ENCODE measurements around the gene ARHGAP27.
A peak's percentile ranks its signal among the peaks of the same experiment; 100 is the strongest.

The ARHGAP27 gene

DNA sequence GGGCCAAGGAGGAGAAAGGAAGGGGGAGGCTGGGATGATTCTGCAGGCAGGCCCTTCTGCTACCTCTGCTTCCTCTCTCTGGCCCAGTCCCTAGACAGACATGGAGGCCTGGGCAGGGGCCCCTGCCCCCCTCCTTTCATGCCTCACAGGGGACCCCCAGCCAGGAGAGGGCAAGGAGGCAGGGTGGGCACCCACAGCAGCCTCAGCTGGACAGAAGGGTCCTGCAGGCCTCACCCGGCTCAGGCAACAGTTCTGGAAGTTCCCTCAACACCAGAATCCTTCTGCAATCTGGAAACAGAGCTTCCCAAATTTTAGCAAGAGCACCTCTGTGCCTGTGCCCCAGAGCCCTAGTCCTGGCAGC lies 8.7 kb downstream of the ARHGAP27 start:
- no peak for DNase-seq

DNA sequence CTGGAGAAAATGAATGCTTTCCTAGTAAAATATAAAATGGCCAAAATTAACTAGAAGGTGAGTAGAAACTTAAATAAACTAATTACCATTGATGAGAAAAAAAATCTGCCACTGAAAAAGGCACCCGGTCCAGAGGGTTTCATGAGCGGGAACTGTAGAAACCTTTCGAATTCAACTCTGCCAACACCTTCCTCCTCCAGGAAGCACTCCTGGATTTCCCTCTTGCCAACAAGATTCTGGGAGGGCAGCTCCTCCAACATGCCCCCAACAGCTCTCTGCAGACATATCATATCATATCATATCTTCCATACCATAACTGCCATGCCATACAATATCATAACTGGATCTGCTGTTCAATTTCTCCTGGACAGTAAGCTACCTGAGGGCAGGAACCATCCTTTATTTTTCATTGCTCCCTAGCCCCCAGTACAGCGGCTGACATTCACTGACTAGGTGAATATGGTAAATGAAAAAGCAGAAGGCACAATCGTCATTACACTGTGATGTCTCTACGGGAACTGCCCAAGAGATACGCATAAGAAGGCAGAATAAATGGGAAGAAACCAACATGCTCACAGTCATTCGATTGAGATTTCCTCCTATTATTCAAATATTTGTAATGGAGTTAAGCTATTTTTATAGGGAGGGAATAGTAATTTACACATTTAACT lies 9.2 kb downstream of the ARHGAP27 start:
- peaks cover 7% of the 10 kb centered on the region for H3K4me1 ChIP-seq (ENCODE audit: control insufficient read depth, insufficient read depth, low read length, poor library complexity, severe bottlenecking)
- H3K36me3 ChIP-seq (ENCODE audit: control insufficient read depth, insufficient read depth, low read length) = no peaks in the 10 kb centered on the region
- no peaks in the 10 kb centered on the region for H3K9me3 ChIP-seq (ENCODE audit: control insufficient read depth, low read length)
- no peak for DNase-seq
- no peaks in the 10 kb centered on the region for H3K27me3 ChIP-seq (replicated peaks; ENCODE audit: control insufficient read depth, insufficient read depth, low read length, poor library complexity, severe bottlenecking)
- H3K27ac ChIP-seq (ENCODE audit: insufficient read depth, low read length, poor library complexity, severe bottlenecking) = no peak overlapping the region
- no peak overlapping the region for H3K4me3 ChIP-seq (ENCODE audit: insufficient read depth, low read depth, low read length, poor library complexity, severe bottlenecking)

More for the DNA sequence above, 8.7 kb downstream of the ARHGAP27 start:
- H3K27ac ChIP-seq (ENCODE audit: insufficient read depth, low read length, poor library complexity, severe bottlenecking) = no peak overlapping the region
- no peaks in the 10 kb centered on the region for H3K36me3 ChIP-seq (ENCODE audit: control insufficient read depth, insufficient read depth, low read length)
- no peaks in the 10 kb centered on the region for H3K27me3 ChIP-seq (replicated peaks; ENCODE audit: control insufficient read depth, insufficient read depth, low read length, poor library complexity, severe bottlenecking)
- H3K4me1 ChIP-seq (ENCODE audit: control insufficient read depth, insufficient read depth, low read length, poor library complexity, severe bottlenecking) = peaks cover 9% of the 10 kb centered on the region
- no peaks in the 10 kb centered on the region for H3K9me3 ChIP-seq (ENCODE audit: control insufficient read depth, low read length)
- H3K4me3 ChIP-seq (ENCODE audit: insufficient read depth, low read depth, low read length, poor library complexity, severe bottlenecking) = no peak overlapping the region

DNA sequence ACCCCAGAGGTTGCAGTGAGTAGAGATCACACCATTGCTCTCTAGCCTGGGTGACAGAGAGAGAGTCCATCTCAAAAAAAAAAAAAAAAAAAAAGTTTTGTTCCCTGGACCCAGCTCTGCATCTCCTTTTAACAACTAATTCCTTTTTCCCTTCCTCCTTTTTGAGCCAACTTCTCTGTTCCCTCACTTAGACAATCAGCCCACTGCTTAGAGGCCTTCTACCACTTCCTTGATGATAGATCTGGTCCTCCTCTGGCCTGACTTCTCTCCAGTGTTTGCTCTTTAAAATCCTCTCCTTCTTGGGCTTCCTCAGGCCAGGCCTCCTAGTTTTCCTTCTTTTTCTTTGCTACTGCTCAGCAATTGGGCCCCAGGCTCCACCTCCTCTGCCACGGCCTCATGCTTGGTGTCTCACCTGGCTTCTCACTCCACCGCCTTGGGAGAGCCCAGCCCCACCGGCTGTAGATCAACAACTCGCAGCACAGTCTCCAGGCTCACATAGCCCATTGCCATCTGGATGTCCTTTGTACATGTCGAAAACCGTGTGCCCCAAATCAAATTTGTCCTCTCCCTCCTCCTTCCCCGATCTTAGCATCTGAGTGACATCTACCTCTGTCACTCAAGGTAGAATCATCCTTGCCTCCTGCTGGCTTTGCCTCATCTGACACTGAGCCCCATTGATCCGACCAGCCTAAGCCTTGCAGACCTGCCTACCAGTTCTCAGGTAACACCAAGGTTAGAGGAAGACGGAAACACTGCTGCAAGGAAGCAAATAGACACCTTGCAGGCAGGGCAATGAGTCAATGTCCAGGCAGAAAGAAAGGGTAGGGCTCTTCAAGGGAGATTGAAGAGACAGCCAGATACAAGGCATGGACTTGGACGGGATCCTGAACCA lies 17.4 kb downstream of the ARHGAP27 start:
- Histone ChIP-seq H3K4me1 (ENCODE audit: control insufficient read depth, insufficient read depth, low read length, poor library complexity, severe bottlenecking) (peaks cover 9% of the 10 kb centered on the region), H3K27ac (ENCODE audit: insufficient read depth, low read length, poor library complexity, severe bottlenecking) (no peak overlapping the region), H3K27me3 (replicated peaks; ENCODE audit: control insufficient read depth, insufficient read depth, low read length, poor library complexity, severe bottlenecking) (no peaks in the 10 kb centered on the region), H3K4me3 (ENCODE audit: insufficient read depth, low read depth, low read length, poor library complexity, severe bottlenecking) (no peak overlapping the region), H3K36me3 (ENCODE audit: control insufficient read depth, insufficient read depth, low read length) (no peaks in the 10 kb centered on the region), H3K9me3 (ENCODE audit: control insufficient read depth, low read length) (no peaks in the 10 kb centered on the region)
- no peak for DNase-seq

DNA sequence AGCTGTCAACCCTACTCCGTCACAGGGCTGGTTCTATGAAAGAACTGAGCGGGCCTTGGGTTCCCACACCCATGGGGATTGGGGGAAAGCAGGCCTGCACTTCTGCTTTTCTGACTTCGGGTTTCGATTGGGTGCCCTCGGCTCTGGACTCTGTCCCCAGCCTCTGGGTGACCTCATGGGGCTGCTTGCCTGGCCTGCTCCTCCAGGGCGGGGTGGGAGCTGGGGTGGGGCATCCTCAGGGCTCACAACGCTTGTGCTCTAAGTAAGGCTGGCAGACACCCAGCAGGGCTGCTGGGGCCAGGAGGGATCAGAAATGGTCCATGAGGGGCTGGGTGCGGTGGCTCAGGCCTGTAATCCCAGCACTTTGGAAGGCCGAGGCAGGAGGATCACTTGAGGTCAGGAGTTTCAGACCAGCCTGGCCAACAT lies 19.2 kb downstream of the ARHGAP27 start:
- no peak for DNase-seq
- Histone ChIP-seq H3K27me3 (replicated peaks; ENCODE audit: control insufficient read depth, insufficient read depth, low read length, poor library complexity, severe bottlenecking) (no peaks in the 10 kb centered on the region), H3K27ac (ENCODE audit: insufficient read depth, low read length, poor library complexity, severe bottlenecking) (no peak overlapping the region), H3K4me1 (ENCODE audit: control insufficient read depth, insufficient read depth, low read length, poor library complexity, severe bottlenecking) (peaks cover 17% of the 10 kb centered on the region), H3K9me3 (ENCODE audit: control insufficient read depth, low read length) (no peaks in the 10 kb centered on the region), H3K4me3 (ENCODE audit: insufficient read depth, low read depth, low read length, poor library complexity, severe bottlenecking) (no peak overlapping the region), H3K36me3 (ENCODE audit: control insufficient read depth, insufficient read depth, low read length) (no peaks in the 10 kb centered on the region)

DNA sequence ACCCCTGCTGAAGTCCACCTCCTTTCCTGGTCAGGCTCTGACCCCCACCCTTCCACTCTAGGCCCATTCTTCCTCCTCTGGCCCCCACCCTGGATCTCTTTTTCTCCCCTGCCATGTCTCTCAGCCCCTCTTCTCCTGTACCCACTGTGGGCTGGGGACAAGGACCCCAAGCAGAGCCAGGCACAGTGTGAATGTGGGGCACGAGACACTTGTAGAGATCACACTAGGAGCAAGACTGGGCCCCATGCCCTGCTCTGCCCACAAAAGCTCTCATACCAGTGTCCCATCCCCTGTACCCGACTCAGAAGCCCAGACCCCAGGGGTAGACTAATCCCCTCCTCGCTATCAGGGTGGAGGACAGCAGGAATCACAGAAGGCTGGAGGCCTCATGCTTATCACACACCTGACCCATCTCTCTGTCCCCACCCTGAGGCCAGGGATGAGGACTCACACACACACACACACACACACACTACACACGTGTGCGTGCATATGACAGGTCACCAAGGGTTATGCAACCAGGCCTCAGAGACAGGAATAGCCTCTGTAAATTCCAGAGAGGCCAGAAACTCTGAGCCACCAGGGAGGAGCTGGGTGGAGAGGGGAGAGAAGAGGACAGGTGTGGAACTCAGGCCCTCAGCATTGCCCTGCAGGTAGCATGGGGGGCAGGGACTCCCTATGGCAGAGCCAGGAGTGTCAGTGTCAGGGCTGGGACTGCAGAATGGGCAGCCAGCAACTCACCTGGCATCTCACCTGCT lies 21.1 kb downstream of the ARHGAP27 start:
- Histone ChIP-seq H3K4me1 (ENCODE audit: control insufficient read depth, insufficient read depth, low read length, poor library complexity, severe bottlenecking) (peaks cover 23% of the 10 kb centered on the region), H3K9me3 (ENCODE audit: control insufficient read depth, low read length) (no peaks in the 10 kb centered on the region), H3K36me3 (ENCODE audit: control insufficient read depth, insufficient read depth, low read length) (no peaks in the 10 kb centered on the region), H3K27me3 (replicated peaks; ENCODE audit: control insufficient read depth, insufficient read depth, low read length, poor library complexity, severe bottlenecking) (no peaks in the 10 kb centered on the region), H3K27ac (ENCODE audit: insufficient read depth, low read length, poor library complexity, severe bottlenecking) (peak overlapping the region; percentile 90), H3K4me3 (ENCODE audit: insufficient read depth, low read depth, low read length, poor library complexity, severe bottlenecking) (peak overlapping the region; percentile 90)
- no peak for DNase-seq

DNA sequence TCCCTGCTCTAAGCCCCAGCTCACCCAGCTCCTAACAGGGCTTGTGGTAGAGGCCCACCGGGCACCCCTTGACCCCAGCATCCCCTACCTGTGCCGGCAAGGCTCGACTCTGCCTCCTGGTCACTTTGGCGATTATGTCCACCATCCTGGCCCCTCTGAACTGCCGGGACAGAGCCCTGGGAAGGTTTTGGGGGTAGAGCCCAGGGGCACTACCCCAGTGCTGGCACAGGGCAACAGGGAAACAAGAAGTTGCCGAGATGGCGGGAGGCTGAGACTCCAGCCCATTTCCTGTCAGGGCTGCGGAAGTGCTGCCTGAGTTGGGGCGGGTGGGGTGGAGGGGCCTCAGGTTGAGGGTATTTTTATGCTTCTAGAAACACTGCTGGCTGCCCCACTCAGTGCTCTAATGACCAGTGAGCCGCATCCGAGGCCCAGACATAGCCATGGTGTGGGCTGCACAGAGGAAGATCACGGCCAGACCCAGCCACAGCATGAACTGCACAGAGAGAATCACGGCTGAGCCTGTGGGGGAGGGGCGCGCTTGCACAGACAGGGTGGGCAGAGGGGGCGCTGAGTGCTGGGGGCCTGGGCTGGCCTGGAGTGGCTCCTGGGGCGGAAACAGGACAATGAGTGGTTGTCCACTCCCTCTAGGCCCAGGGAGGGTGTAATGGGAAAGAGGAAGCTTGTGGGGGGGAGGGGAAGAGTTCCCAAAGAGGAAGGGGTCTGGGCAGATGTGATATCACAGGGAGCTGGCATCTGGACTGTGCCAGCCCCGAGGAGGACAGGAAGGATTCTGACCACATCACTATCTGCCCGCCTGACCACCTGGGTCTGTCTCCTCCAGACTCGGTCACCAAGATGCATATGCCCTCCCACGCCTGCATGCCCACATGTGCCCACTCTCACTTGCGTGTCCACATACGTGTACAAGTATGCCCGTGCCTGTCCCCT lies 22.3 kb downstream of the ARHGAP27 start:
- Histone ChIP-seq H3K4me3 (ENCODE audit: insufficient read depth, low read depth, low read length, poor library complexity, severe bottlenecking) (peak overlapping the region; percentile 90), H3K9me3 (ENCODE audit: control insufficient read depth, low read length) (no peaks in the 10 kb centered on the region), H3K27ac (ENCODE audit: insufficient read depth, low read length, poor library complexity, severe bottlenecking) (peak overlapping the region; percentile 90), H3K4me1 (ENCODE audit: control insufficient read depth, insufficient read depth, low read length, poor library complexity, severe bottlenecking) (peaks cover 23% of the 10 kb centered on the region), H3K36me3 (ENCODE audit: control insufficient read depth, insufficient read depth, low read length) (peaks cover 4% of the 10 kb centered on the region), H3K27me3 (replicated peaks; ENCODE audit: control insufficient read depth, insufficient read depth, low read length, poor library complexity, severe bottlenecking) (no peaks in the 10 kb centered on the region)
- peak in 2 of 3 donors; percentile 32 to 39 for DNase-seq

DNA sequence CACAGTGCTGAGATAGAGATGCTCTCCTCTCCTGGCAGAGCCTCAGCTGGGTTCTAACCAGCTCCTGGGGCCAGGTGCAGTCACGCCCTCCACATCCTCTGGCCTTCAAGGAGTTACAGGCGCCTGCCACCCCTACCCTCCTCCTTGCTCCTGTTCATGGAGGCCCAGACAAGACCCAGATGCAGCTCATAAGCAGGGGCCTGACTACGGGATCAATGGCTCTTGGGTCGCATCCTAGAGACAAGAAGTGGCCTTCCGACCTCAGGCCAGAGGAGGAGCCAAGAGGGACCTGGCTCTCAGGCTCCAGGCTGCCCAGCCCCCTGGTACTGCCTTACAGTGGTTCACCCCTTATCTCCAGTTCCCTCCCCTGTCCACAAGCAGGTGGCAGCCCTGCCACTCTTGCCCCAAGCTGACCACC lies 23.0 kb downstream of the ARHGAP27 start:
- Histone ChIP-seq H3K4me3 (ENCODE audit: insufficient read depth, low read depth, low read length, poor library complexity, severe bottlenecking) (peak overlapping the region; percentile 90), H3K27me3 (replicated peaks; ENCODE audit: control insufficient read depth, insufficient read depth, low read length, poor library complexity, severe bottlenecking) (no peaks in the 10 kb centered on the region), H3K36me3 (ENCODE audit: control insufficient read depth, insufficient read depth, low read length) (peaks cover 10% of the 10 kb centered on the region), H3K4me1 (ENCODE audit: control insufficient read depth, insufficient read depth, low read length, poor library complexity, severe bottlenecking) (peaks cover 23% of the 10 kb centered on the region), H3K9me3 (ENCODE audit: control insufficient read depth, low read length) (no peaks in the 10 kb centered on the region), H3K27ac (ENCODE audit: insufficient read depth, low read length, poor library complexity, severe bottlenecking) (peak overlapping the region; percentile 90)
- DNase-seq = no peak

DNA sequence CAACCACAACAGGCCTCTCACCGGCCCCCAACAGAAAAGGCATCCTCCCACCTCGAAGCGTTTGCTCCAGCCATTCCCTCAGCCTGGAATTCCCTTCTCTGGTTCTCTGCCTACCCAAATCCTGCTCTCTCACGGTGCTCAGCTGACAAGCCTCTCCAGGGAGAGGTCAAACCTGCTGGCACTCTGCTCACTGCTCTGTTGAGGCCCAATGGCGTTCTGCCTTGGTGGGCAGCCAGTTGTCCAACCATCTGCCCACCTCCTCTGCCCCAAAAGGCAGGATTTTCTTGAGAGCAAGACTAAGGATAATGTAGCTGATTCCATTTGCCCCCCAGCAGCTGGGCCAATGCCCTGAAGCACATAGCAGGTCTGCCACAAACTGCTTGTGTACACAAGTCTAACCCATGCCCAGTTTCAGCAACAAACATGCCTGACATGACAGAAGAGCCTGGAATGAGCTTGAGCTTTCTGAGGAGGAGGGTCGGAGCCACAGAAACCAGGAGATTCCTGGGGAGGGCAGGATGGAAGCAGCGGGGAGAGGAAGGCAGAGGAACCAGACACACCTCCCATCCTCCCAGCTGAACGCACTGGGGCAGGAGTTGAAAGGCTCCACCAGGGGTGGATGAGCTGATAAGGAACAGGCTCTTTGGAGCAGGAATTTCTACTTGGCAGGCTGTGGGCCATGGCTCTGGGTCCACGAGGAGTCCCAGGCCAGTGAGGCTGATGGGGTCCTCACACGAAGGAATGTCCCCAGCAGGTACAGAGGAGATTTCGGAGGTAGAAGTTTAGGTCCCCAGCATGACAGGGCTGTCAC lies 23.9 kb downstream of the ARHGAP27 start:
- Histone ChIP-seq H3K9me3 (ENCODE audit: control insufficient read depth, low read length) (no peaks in the 10 kb centered on the region), H3K27me3 (replicated peaks; ENCODE audit: control insufficient read depth, insufficient read depth, low read length, poor library complexity, severe bottlenecking) (no peaks in the 10 kb centered on the region), H3K27ac (ENCODE audit: insufficient read depth, low read length, poor library complexity, severe bottlenecking) (peak overlapping the region; percentile 90), H3K4me1 (ENCODE audit: control insufficient read depth, insufficient read depth, low read length, poor library complexity, severe bottlenecking) (peaks cover 23% of the 10 kb centered on the region), H3K4me3 (ENCODE audit: insufficient read depth, low read depth, low read length, poor library complexity, severe bottlenecking) (peak overlapping the region; percentile 90), H3K36me3 (ENCODE audit: control insufficient read depth, insufficient read depth, low read length) (peaks cover 18% of the 10 kb centered on the region)
- no peak for DNase-seq
